ENCODE measurements around the gene CMC2.

CMC2 gene

GRCh38 chr16:81001330-81001729 lies 5.4 kb downstream of the CMC2 start:
- DNase-seq = no peak

- DNase-seq = no peak
Observed at GRCh38 chr16:81000873-81001272, 5.8 kb downstream of the CMC2 start.

- no peak for DNase-seq
Observed at GRCh38 chr16:80997964-80998620, 8.6 kb downstream of the CMC2 start.

DNA sequence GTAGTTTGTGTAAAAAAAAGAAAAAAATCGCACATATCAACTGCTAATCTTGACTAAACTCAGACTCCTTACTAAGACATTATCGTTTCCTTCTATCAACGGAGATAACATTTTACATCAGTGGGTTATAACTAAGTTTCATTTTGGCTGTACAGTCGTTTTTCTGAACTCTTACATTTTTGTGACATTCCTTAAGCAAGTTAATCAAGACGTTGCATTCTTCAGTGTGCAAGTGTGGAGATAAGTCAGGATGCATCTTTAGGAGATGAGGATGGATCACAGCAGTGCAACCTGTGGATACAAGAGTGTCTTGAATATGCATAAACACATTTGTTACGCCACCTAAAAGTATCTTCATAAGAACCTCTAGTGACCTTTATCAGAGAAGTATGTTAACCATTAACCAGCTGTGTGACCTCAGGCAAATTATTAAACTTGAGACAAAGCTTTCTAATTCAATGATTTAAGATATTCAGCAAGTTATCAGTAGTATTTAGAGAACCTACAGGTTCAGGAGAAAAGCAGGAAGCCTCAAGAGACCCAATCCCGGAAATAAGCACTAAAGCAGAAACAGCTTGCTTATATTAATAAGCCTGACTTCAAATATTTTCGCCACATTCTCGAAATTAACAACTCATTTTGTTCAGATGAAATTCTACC lies 9.4 kb downstream of the CMC2 start:
- DNase-seq = peak; percentile 25

DNA sequence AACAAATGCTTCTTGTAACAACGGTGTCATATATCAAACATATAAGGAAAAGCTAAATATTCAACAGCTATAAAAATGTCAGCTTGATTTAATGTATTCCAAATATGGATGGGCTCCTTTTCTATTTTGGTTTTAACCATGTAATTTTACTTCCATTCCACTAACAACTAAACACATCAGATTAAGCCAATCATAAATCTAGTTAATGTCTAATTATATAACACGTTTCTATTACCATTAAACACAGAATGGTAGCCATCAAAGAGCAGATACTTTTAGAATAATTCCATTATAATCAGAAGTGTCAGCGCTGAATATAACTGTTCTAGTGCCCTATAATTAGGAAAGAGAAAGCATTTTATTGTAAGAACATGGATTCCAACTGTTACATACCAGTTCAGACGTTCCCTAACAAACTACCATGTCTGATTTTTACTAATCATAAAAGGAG lies 10.0 kb downstream of the CMC2 start:
- no peak for DNase-seq

GRCh38 chr16:80994451-80994850 lies 12.2 kb downstream of the CMC2 start:
- no peak for DNase-seq

DNA sequence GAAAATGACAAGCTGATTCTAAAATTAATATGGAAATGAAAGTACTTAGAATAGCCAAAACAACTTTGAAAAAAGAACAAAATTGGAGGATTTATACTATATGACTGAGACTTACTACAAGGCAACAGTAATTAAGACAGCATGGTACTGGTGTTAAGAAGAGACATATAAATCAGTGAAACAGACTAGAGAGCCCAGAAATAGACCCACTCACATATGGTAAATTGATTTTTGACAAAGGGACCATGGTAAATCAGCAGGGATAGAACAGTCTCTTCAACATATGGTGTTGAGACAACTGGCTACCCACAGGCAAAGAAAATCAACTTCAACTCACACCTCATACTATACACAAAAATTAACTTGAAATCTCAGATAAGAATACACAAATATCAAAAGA lies 12.9 kb downstream of the CMC2 start:
- no peak for DNase-seq

- DNase-seq = no peak
Observed at GRCh38 chr16:80993307-80993706, 13.4 kb downstream of the CMC2 start.

GRCh38 chr16:80992676-80993293 lies 13.9 kb downstream of the CMC2 start:
- no peak for DNase-seq

- DNase-seq = no peak
Observed at GRCh38 chr16:80991792-80992430, 14.8 kb downstream of the CMC2 start.

DNA sequence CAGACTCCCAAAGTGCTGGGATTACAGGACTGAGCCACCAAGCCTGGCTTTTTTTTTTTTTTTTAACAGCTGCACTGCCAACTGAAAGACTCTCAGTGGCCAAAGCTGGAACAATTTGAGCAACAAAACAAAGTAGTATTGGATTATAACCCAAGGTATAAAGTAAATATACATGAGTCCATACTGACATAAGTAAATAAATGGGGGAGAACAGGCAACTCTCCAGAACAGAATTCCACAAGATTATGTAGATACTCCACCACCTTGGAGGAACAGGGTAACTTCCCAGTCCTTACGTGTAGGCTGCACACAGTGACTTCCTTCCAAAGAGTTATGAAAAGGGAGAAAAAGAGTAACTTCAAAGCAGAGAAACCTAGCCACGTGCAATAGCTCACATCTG lies 15.7 kb downstream of the CMC2 start:
- DNase-seq = no peak

GRCh38 chr16:80990577-80990976 lies 16.1 kb downstream of the CMC2 start:
- no peak for DNase-seq

- DNase-seq = no peak
Observed at GRCh38 chr16:80989801-80990200, 16.9 kb downstream of the CMC2 start.

DNA sequence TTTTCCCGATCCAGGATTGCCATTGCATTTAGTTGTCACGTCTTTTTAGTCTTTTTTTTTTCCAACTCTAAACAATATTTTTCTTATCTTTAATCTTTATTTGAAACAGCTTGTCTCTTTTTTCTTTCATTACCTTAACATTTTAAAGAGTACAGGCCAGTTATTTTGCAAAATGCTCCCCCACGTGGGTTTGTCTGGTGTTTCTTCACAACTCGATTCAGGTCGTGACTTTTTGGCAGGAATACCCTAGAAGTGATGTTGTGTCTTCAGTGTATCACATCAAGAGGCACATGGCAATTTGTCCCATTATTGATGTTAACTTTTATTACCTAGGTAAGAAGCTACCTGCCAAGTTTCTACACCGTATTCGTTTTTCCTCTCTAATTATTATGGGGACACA lies 17.9 kb downstream of the CMC2 start:
- no peak for DNase-seq

DNA sequence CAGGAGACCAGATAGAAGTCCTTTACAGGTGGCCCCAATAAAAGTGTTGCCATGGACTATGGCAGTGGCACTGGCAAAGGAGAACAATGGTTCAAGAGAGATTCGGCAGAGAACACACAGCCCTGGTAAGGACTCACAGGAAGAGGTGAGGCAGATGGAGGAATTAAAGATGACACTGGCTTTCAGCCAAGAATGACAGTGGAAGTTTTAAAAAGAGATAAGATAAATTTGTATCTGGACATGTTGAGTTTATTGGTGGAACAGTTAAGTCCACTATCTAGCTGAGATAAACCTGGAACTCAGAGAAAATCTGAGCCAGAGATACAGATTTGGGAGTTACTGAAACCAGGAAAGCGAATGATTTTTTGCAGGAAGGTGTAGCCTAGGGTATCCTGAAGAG lies 20.1 kb downstream of the CMC2 start:
- DNase-seq = no peak

- DNase-seq = no peak
Observed at GRCh38 chr16:80985611-80986010, 21.1 kb downstream of the CMC2 start.

- no peak for DNase-seq
Observed at GRCh38 chr16:80984124-80984892, 22.4 kb downstream of the CMC2 start.

DNA sequence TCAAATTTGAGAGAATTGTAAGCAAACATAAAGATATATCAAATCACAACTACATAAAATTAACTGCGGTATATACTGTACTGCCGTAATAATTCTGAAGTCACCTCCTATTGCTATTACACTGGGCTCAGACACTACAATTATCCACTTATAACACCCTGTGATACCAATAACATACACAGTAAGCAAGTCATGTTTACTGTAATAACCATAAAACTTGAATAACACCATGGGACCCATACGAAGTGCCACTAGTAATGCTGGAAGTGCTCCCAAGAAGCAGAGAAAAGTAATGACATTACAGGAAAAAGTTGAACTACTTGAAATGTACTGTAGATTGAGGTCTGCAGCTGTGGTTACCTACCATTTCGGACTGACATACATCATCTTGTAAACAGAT lies 24.0 kb downstream of the CMC2 start:
- DNase-seq = no peak

DNA sequence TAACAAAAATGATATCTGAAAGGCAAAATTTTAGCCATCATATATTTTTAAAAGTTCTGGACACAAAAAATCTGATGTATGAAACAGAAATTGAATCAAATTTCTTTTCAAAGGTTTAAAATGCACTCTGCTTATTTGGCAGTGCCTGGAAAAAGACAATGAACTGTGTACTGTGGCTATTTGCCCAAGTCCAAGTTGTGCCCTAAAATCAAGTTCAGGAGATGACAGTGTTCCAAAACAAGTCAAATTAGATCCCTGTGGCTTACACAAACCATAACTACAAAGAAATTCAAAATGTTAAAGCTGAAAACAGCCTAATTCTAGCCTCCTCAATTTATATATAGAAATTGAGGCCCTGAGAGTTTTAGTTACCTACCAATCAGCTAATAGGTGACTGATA lies 25.6 kb downstream of the CMC2 start:
- no peak for DNase-seq

DNA sequence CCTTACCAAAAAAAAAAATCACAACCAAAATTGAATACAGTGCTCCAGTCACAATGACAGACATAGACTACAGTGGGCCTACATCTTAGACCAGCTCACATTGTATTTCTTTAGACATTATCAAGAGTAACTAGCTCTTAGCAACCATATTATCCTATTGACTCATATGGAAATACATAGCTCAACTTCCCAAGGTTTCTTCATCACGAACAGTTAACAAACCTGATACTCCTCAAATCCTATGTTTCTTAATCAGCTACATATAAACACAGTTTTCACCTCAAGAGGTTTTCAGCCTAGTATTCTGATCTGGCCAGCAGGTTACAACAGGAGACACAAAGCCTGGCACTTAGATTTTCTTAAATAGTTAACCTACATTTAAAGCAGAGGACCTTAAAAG lies 29.7 kb downstream of the CMC2 start:
- DNase-seq = no peak

GRCh38 chr16:80974649-80975376 lies 31.9 kb downstream of the CMC2 start:
- DNase-seq = peak; percentile 15

GRCh38 chr16:80973991-80974390 lies 32.7 kb downstream of the CMC2 start:
- DNase-seq = no peak

Data from CD4-positive, alpha-beta T cell treated with Interleukin-21 for 1 hour (primary cell).